Measurements from ENCODE around the gene GRAMD2B.

The GRAMD2B gene

DNA sequence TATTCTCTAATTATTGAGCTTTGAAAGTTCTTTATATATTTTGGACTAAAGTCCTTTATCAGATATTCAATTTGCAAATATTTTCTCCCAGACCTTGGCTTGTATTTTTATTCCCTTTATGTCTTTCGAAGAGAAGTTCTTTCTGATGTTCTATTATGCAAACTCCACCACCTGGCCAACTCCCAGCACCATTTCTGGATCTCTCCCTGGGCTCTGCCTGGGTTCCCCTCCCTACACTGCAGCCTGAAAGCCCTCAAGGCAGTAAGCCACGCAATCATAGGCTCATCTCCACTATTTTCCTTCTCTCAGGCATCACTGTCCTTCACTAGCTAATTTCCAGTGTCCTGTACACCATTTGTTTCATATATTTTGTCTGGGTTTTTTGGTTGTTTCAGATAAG is 76.1 kb downstream of the GRAMD2B start:
- H3K36me3 ChIP-seq (ENCODE audit: control insufficient read depth in 5 of 5, insufficient read depth in 5 of 5, low read length in 5 of 5) = no peaks in the 10 kb centered on the region
- peaks cover 0 to 11% (median 8%) of the 10 kb centered on the region in 5 donors for H3K4me1 ChIP-seq (ENCODE audit: control insufficient read depth in 5 of 5, insufficient read depth in 5 of 5, low read length in 5 of 5)
- H3K4me3 ChIP-seq (ENCODE audit: low read depth in 1 of 5, low read length in 5 of 5) = no peak overlapping the region
- H3K9ac ChIP-seq (ENCODE audit: low read length in 5 of 5) = no peak overlapping the region
- H3K27ac ChIP-seq (ENCODE audit: low read depth, low read length) = no peak overlapping the region
- no peaks in the 10 kb centered on the region for H3K9me3 ChIP-seq (ENCODE audit: control insufficient read depth in 5 of 5, low read length in 5 of 5)
- H3K27me3 ChIP-seq (ENCODE audit: control insufficient read depth in 5 of 5, insufficient read depth in 4 of 5, low read length in 5 of 5) = no peaks in the 10 kb centered on the region

DNA sequence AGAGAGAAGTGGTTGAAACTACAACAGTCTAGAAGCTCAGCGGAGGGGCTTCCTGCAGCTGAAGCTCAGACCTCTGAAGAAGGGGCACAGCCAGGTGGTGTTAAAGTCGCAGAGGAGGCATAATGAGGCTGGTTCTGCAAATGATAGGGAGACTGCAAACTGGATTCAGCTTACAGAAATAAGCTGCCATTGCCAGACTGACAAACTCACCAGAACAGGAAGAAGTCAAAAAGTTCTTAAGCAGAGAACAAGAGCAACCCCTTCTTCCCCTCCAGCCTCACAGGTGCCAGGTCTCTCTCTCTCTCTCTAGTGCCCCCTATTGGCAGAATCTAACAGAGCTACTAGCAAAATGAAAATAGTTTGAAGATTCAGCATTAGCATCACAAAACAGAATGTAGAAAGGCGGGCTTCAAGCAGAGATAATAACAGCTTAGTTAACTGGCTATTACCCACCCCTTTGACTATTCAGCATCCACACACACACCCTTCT is 76.7 kb downstream of the GRAMD2B start:
- Histone ChIP-seq H3K9me3 (ENCODE audit: control insufficient read depth in 5 of 5, low read length in 5 of 5) (no peaks in the 10 kb centered on the region), H3K27ac (ENCODE audit: low read depth, low read length) (no peak overlapping the region), H3K36me3 (ENCODE audit: control insufficient read depth in 5 of 5, insufficient read depth in 5 of 5, low read length in 5 of 5) (no peaks in the 10 kb centered on the region), H3K27me3 (ENCODE audit: control insufficient read depth in 5 of 5, insufficient read depth in 4 of 5, low read length in 5 of 5) (no peaks in the 10 kb centered on the region), H3K4me3 (ENCODE audit: low read depth in 1 of 5, low read length in 5 of 5) (no peak overlapping the region), H3K9ac (ENCODE audit: low read length in 5 of 5) (no peak overlapping the region), H3K4me1 (ENCODE audit: control insufficient read depth in 5 of 5, insufficient read depth in 5 of 5, low read length in 5 of 5) (peaks cover 0 to 13% (median 8%) of the 10 kb centered on the region in 5 donors)

DNA sequence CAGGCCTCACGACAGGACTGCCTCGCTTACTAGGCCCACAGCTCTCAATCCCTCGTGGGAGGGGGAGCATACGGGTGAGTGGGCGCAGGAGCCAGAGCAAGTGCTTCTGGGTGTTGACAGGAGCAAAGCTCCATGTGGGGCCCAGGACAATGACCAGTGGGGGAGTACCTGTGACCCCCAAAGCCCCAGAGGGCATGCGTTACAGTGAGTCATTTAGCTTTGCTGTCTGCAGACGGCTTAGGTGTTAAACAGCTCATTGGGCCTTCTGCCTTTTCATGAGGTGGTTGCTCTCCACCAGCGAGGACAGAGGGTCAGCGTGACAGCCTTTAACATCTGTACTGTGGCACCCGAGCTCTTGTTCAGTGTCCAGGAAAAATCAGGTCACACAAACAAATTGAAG is 78.2 kb downstream of the GRAMD2B start:
- H3K9me3 ChIP-seq (ENCODE audit: control insufficient read depth in 5 of 5, low read length in 5 of 5) = no peaks in the 10 kb centered on the region
- H3K4me1 ChIP-seq (ENCODE audit: control insufficient read depth in 5 of 5, insufficient read depth in 5 of 5, low read length in 5 of 5) = peaks cover 0 to 13% (median 8%) of the 10 kb centered on the region in 5 donors
- no peak overlapping the region for H3K4me3 ChIP-seq (ENCODE audit: low read depth in 1 of 5, low read length in 5 of 5)
- no peak overlapping the region for H3K27ac ChIP-seq (ENCODE audit: low read depth, low read length)
- H3K9ac ChIP-seq (ENCODE audit: low read length in 5 of 5) = no peak overlapping the region
- H3K36me3 ChIP-seq (ENCODE audit: control insufficient read depth in 5 of 5, insufficient read depth in 5 of 5, low read length in 5 of 5) = no peaks in the 10 kb centered on the region
- H3K27me3 ChIP-seq (ENCODE audit: control insufficient read depth in 5 of 5, insufficient read depth in 4 of 5, low read length in 5 of 5) = no peaks in the 10 kb centered on the region

DNA sequence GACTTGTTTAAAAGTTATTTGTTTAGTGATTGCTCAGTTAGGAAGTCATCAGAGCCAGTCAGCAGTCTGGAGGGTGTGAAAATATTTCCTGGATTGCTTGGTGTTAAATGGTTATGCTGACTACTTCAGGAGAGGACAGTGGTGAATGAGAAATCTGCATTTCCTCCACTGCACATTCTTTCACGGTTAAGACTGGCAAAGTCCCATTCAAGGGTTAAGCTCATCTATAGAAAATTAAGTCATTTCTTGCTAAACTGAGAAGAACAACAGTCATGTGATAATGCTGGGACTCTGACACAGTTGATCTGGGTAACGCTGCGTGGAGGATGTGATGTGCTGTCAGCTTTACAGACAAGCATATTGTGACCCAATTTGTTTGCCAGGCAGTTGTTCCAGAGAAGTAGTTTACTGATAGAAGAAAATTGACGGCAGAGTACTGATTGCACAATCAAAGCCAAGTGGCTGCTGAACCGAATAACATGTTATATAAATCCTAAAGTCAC is 80.4 kb downstream of the GRAMD2B start:
- no peak overlapping the region for H3K27ac ChIP-seq (ENCODE audit: low read depth, low read length)
- no peak overlapping the region for H3K9ac ChIP-seq (ENCODE audit: low read length in 5 of 5)
- no peaks in the 10 kb centered on the region for H3K9me3 ChIP-seq (ENCODE audit: control insufficient read depth in 5 of 5, low read length in 5 of 5)

DNA sequence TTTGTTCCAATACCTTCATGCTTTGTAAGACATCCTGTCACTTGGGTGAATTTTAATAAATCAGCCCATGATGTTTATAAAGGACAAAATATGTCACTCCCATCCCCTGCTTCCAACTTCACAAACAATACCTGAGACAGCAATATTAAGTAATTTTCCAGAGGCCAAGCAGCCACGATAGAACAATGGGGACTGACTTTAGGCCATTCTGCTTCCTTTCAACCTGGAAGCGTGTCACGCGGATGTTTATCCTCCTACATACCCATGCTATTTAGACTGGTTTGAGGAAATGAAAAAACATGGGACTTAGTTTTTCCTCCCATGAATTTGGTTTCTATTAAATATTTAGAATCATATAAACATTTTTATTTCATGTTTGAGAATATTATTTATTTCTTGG is 82.9 kb downstream of the GRAMD2B start:
- no peak overlapping the region for H3K27ac ChIP-seq (ENCODE audit: low read depth, low read length)
- no peaks in the 10 kb centered on the region for H3K9me3 ChIP-seq (ENCODE audit: control insufficient read depth in 5 of 5, low read length in 5 of 5)
- no peaks in the 10 kb centered on the region for H3K27me3 ChIP-seq (ENCODE audit: control insufficient read depth in 5 of 5, insufficient read depth in 4 of 5, low read length in 5 of 5)
- peaks cover 4 to 21% (median 10%) of the 10 kb centered on the region in 5 donors for H3K4me1 ChIP-seq (ENCODE audit: control insufficient read depth in 5 of 5, insufficient read depth in 5 of 5, low read length in 5 of 5)
- no peaks in the 10 kb centered on the region for H3K36me3 ChIP-seq (ENCODE audit: control insufficient read depth in 5 of 5, insufficient read depth in 5 of 5, low read length in 5 of 5)
- no peak overlapping the region for H3K4me3 ChIP-seq (ENCODE audit: low read depth in 1 of 5, low read length in 5 of 5)
- no peak overlapping the region for H3K9ac ChIP-seq (ENCODE audit: low read length in 5 of 5)

More for the DNA sequence above, 80.4 kb downstream of the GRAMD2B start:
- Histone ChIP-seq H3K4me3 (ENCODE audit: low read depth in 1 of 5, low read length in 5 of 5) (no peak overlapping the region), H3K27me3 (ENCODE audit: control insufficient read depth in 5 of 5, insufficient read depth in 4 of 5, low read length in 5 of 5) (no peaks in the 10 kb centered on the region), H3K36me3 (ENCODE audit: control insufficient read depth in 5 of 5, insufficient read depth in 5 of 5, low read length in 5 of 5) (no peaks in the 10 kb centered on the region), H3K4me1 (ENCODE audit: control insufficient read depth in 5 of 5, insufficient read depth in 5 of 5, low read length in 5 of 5) (peaks cover 4 to 15% (median 8%) of the 10 kb centered on the region in 5 donors)

DNA sequence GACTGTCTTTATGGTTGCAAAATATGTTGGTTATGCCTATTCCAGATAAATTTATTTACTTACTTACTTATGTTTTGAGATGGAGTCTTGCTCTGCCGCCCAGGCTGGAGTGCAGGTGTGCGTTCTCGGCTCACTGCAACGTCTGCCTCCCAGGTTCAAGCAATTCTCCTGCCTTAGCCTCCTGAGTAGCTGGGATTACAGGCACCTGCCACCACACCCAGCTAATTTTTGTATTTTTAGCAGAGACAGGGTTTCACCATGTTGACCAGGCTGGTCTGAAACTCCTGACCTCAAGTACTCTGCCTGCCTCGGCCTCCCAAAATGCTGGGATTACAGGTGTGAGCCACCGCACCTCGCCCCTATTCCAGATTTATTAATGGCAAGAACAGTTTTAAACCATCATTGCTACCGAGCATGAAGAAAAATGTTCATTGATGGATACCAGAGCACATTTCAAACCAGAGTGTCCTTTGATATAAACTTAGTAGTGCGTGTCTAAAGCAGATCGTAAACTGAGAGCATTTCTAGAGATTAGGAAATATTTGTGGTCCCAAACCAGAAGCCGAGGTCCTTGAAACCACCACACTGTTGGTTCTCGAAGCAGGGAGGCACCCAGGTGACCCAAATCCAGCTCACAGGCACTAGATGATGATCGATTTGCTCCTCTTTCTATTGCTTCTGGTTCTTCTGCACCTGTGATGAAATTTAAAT is 85.2 kb downstream of the GRAMD2B start:
- Histone ChIP-seq H3K27ac (ENCODE audit: low read depth, low read length) (no peak overlapping the region), H3K9me3 (ENCODE audit: control insufficient read depth in 5 of 5, low read length in 5 of 5) (no peaks in the 10 kb centered on the region), H3K4me3 (ENCODE audit: low read depth in 1 of 5, low read length in 5 of 5) (no peak overlapping the region), H3K9ac (ENCODE audit: low read length in 5 of 5) (no peak overlapping the region), H3K36me3 (ENCODE audit: control insufficient read depth in 5 of 5, insufficient read depth in 5 of 5, low read length in 5 of 5) (no peaks in the 10 kb centered on the region), H3K27me3 (ENCODE audit: control insufficient read depth in 5 of 5, insufficient read depth in 4 of 5, low read length in 5 of 5) (no peaks in the 10 kb centered on the region), H3K4me1 (ENCODE audit: control insufficient read depth in 5 of 5, insufficient read depth in 5 of 5, low read length in 5 of 5) (peaks cover 4 to 19% (median 9%) of the 10 kb centered on the region in 5 donors)

DNA sequence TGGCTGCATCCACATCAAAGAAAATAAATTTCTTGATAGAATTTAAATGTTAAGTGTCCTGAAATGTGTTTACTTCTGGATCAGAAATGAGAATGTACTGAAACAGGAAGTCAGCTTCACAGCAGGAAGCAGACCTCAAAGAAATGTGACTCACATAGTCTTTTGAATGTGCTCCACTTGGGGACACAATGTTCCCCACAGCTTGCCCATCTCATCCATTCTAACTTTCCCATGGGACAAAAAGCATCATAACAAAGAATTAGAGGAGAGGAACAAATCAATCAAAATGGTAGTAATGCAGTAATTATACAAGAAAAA is 85.7 kb downstream of the GRAMD2B start:
- H3K27me3 ChIP-seq (ENCODE audit: control insufficient read depth in 5 of 5, insufficient read depth in 4 of 5, low read length in 5 of 5) = no peaks in the 10 kb centered on the region
- H3K9ac ChIP-seq (ENCODE audit: low read length in 5 of 5) = no peak overlapping the region
- peaks cover 0 to 16% (median 4%) of the 10 kb centered on the region in 5 donors for H3K4me1 ChIP-seq (ENCODE audit: control insufficient read depth in 5 of 5, insufficient read depth in 5 of 5, low read length in 5 of 5)
- no peaks in the 10 kb centered on the region for H3K36me3 ChIP-seq (ENCODE audit: control insufficient read depth in 5 of 5, insufficient read depth in 5 of 5, low read length in 5 of 5)
- H3K4me3 ChIP-seq (ENCODE audit: low read depth in 1 of 5, low read length in 5 of 5) = no peak overlapping the region
- H3K9me3 ChIP-seq (ENCODE audit: control insufficient read depth in 5 of 5, low read length in 5 of 5) = no peaks in the 10 kb centered on the region
- H3K27ac ChIP-seq (ENCODE audit: low read depth, low read length) = no peak overlapping the region

DNA sequence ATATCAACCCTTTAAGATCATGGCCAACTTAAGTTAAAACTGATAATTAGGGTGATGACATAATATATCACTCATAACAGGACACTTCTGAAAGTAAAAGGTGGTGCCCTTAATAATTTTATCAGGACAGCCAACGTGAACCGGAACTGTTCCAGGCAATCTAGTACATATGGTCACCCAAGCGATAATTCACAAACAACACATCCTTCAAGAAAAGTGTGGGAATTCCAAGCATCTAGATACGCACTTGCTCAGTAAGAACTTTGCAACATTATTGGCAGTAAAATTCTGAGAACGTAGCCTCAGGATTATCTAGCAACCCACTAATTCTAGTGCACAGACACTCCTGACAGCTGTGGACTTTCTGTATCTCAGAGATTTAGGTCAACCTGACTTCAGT is 86.1 kb downstream of the GRAMD2B start:
- no peak overlapping the region for H3K27ac ChIP-seq (ENCODE audit: low read depth, low read length)
- peaks cover 0 to 12% (median 0%) of the 10 kb centered on the region in 5 donors for H3K4me1 ChIP-seq (ENCODE audit: control insufficient read depth in 5 of 5, insufficient read depth in 5 of 5, low read length in 5 of 5)

DNA sequence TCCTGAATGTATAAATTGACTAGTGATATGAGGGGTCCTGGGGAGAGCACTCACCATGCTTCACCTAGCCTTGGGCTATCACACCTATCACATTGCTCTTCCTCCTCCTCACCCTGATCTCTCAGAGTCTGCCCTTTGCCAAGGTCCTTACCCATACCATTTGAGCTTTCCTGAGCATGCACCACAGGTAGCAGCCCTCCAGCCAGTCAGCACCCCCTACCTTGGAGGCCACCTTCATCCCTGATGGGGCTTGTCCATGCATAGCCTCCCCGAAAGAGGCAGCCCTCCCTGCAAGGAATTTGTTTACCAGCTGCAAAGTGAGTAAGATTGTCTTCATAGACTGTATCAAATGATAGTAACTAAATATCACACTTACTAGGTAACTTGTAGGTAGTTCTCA is 88.8 kb downstream of the GRAMD2B start:
- H3K4me1 ChIP-seq (ENCODE audit: control insufficient read depth in 5 of 5, insufficient read depth in 5 of 5, low read length in 5 of 5) = peaks cover 0 to 12% (median 0%) of the 10 kb centered on the region in 5 donors
- H3K9me3 ChIP-seq (ENCODE audit: control insufficient read depth in 5 of 5, low read length in 5 of 5) = no peaks in the 10 kb centered on the region
- no peaks in the 10 kb centered on the region for H3K27me3 ChIP-seq (ENCODE audit: control insufficient read depth in 5 of 5, insufficient read depth in 4 of 5, low read length in 5 of 5)
- no peak overlapping the region for H3K9ac ChIP-seq (ENCODE audit: low read length in 5 of 5)
- no peaks in the 10 kb centered on the region for H3K36me3 ChIP-seq (ENCODE audit: control insufficient read depth in 5 of 5, insufficient read depth in 5 of 5, low read length in 5 of 5)
- H3K27ac ChIP-seq (ENCODE audit: low read depth, low read length) = no peak overlapping the region
- no peak overlapping the region for H3K4me3 ChIP-seq (ENCODE audit: low read depth in 1 of 5, low read length in 5 of 5)

More for the DNA sequence above, 86.1 kb downstream of the GRAMD2B start:
- no peak overlapping the region for H3K4me3 ChIP-seq (ENCODE audit: low read depth in 1 of 5, low read length in 5 of 5)
- no peaks in the 10 kb centered on the region for H3K36me3 ChIP-seq (ENCODE audit: control insufficient read depth in 5 of 5, insufficient read depth in 5 of 5, low read length in 5 of 5)
- no peaks in the 10 kb centered on the region for H3K9me3 ChIP-seq (ENCODE audit: control insufficient read depth in 5 of 5, low read length in 5 of 5)
- no peaks in the 10 kb centered on the region for H3K27me3 ChIP-seq (ENCODE audit: control insufficient read depth in 5 of 5, insufficient read depth in 4 of 5, low read length in 5 of 5)
- H3K9ac ChIP-seq (ENCODE audit: low read length in 5 of 5) = no peak overlapping the region

DNA sequence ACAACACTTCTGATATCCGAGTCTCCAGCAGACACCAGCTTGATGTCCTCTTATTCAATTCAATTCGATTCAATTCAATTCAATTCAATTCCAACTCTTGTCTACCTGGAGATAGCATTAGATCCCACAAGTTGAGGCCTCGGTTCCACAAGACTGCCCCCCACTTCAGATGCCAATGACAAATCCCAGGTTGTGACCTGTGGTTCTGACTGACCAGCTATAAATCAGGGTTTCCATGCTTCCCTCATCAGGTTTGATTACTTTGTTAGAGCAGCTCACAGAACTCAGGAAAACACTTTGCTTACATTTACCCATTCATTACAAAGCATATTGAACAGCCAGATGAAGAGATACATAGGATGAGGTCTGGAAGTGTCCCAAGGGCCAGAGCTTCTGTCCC is 89.2 kb downstream of the GRAMD2B start:
- Histone ChIP-seq H3K9ac (ENCODE audit: low read length in 5 of 5) (no peak overlapping the region), H3K9me3 (ENCODE audit: control insufficient read depth in 5 of 5, low read length in 5 of 5) (no peaks in the 10 kb centered on the region), H3K27me3 (ENCODE audit: control insufficient read depth in 5 of 5, insufficient read depth in 4 of 5, low read length in 5 of 5) (no peaks in the 10 kb centered on the region), H3K27ac (ENCODE audit: low read depth, low read length) (no peak overlapping the region), H3K4me1 (ENCODE audit: control insufficient read depth in 5 of 5, insufficient read depth in 5 of 5, low read length in 5 of 5) (peaks cover 0 to 12% (median 0%) of the 10 kb centered on the region in 5 donors), H3K4me3 (ENCODE audit: low read depth in 1 of 5, low read length in 5 of 5) (no peak overlapping the region), H3K36me3 (ENCODE audit: control insufficient read depth in 5 of 5, insufficient read depth in 5 of 5, low read length in 5 of 5) (no peaks in the 10 kb centered on the region)

Measured in subcutaneous abdominal adipose tissue (tissue), 5 donors.